ENCODE results near the gene SLC10A7.

- TF ChIP-seq, protein P1, sequence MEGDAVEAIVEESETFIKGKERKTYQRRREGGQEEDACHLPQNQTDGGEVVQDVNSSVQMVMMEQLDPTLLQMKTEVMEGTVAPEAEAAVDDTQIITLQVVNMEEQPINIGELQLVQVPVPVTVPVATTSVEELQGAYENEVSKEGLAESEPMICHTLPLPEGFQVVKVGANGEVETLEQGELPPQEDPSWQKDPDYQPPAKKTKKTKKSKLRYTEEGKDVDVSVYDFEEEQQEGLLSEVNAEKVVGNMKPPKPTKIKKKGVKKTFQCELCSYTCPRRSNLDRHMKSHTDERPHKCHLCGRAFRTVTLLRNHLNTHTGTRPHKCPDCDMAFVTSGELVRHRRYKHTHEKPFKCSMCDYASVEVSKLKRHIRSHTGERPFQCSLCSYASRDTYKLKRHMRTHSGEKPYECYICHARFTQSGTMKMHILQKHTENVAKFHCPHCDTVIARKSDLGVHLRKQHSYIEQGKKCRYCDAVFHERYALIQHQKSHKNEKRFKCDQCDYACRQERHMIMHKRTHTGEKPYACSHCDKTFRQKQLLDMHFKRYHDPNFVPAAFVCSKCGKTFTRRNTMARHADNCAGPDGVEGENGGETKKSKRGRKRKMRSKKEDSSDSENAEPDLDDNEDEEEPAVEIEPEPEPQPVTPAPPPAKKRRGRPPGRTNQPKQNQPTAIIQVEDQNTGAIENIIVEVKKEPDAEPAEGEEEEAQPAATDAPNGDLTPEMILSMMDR (IDR thresholded peaks at IDR 0.05) = no peak
- no peak for TF ChIP-seq POLR2A (IDR thresholded peaks at IDR 0.05)
These were observed 247.0 kb downstream of the SLC10A7 start for GRCh38 chr4:146274774-146275173.
